Lower lobe of right lung (tissue), 2 donors: Measurements from ENCODE around the gene MT1HL1. TPM values are rescaled to one million over a fixed set of nuclear protein-coding genes. Genes with fewer than 3 reads are reported as not detected.

Source experiments
- ATAC-seq, 2 donors: fragments of 200-7000 bp; cut with Tn5 transposase; one replicate each; pipeline ENCODE4 v1.9.1; 2020 to 2022; ENCODE audit warnings: mild to moderate bottlenecking in 2 of 2, moderate library complexity in 2 of 2
- DNase-seq: peaks from one replicate; pipeline ENCODE4 v3.0.0-alpha.2; 2020
- H3K27ac ChIP-seq: fragments of 200-600 bp; one replicate; pipeline ENCODE4 v1.8.0; 2022
- H3K27me3 ChIP-seq: fragments of 200-600 bp; one replicate; pipeline ENCODE4 v1.8.0; 2022; ENCODE audit warnings: low read depth
- H3K36me3 ChIP-seq: fragments of 200-600 bp; one replicate; pipeline ENCODE4 v1.8.0; 2022; ENCODE audit warnings: mild to moderate bottlenecking
- H3K4me1 ChIP-seq: fragments of 200-600 bp; one replicate; pipeline ENCODE4 v1.8.0; 2022
- H3K4me3 ChIP-seq: fragments of 200-600 bp; one replicate; pipeline ENCODE4 v1.8.0; 2022; ENCODE audit warnings: mild to moderate bottlenecking
- H3K9me3 ChIP-seq: fragments of 200-600 bp; one replicate; pipeline ENCODE4 v1.8.0; 2022
- intact Hi-C: fragments of 100-400 bp; cut with DNase I; formaldehyde crosslinking; loops from one replicate; pipeline ENCODE4 v1.11.0; 2022
- total RNA-seq: library from RNA; stranded (reverse); fragmentation: NEBNext Ultra II Directional; extraction: Animal tissue kit (Norgen Biotek cat#: 25700); gene quantifications from one replicate; pipeline ENCODE4 v1.2.1, GENCODE V29; 2021
- TF ChIP-seq, protein P1 (sequence below): fragments of 200-600 bp; IDR thresholded peaks from one replicate; pipeline ENCODE4 v1.8.0; 2022; ENCODE audit warnings: antibody characterized with exemption, mild to moderate bottlenecking
- donor health status: DM: no; HTN: yes; CAD: no; lungs with severe emphysema.

The MT1HL1 gene
- total RNA-seq, 1 donor from 2014 or later = not detected

DNA sequence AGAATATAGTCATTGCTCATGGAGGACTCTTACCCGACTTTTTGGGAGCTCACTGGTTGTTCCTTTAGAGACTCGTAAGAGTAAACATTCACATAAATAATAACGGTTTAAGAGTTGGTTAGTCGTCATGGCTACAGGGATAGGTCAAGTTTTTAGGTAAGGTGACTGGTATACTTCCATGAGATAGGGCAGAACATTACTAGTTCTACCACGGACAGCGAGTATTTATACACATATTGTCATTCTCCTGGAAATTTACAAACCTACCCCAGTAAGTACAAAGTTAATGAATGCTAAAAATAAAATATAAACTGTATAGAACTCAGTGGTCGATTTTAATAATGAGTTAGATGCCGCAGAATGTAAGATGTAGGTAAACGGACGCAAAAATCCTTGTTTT, 36.6 kb upstream of the MT1HL1 start:
- intact Hi-C loops = no loop called here
- Histone ChIP-seq H3K4me1 (peaks cover 9% of the 10 kb centered on the region), H3K9me3 (no peaks in the 10 kb centered on the region), H3K27ac (no peak overlapping the region), H3K36me3 (no peaks in the 10 kb centered on the region), H3K27me3 (peaks cover 45% of the 10 kb centered on the region), H3K4me3 (no peak overlapping the region)
- ATAC-seq (no peak), DNase-seq (no peak)
- TF ChIP-seq, protein P1, sequence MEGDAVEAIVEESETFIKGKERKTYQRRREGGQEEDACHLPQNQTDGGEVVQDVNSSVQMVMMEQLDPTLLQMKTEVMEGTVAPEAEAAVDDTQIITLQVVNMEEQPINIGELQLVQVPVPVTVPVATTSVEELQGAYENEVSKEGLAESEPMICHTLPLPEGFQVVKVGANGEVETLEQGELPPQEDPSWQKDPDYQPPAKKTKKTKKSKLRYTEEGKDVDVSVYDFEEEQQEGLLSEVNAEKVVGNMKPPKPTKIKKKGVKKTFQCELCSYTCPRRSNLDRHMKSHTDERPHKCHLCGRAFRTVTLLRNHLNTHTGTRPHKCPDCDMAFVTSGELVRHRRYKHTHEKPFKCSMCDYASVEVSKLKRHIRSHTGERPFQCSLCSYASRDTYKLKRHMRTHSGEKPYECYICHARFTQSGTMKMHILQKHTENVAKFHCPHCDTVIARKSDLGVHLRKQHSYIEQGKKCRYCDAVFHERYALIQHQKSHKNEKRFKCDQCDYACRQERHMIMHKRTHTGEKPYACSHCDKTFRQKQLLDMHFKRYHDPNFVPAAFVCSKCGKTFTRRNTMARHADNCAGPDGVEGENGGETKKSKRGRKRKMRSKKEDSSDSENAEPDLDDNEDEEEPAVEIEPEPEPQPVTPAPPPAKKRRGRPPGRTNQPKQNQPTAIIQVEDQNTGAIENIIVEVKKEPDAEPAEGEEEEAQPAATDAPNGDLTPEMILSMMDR = no peak

DNA sequence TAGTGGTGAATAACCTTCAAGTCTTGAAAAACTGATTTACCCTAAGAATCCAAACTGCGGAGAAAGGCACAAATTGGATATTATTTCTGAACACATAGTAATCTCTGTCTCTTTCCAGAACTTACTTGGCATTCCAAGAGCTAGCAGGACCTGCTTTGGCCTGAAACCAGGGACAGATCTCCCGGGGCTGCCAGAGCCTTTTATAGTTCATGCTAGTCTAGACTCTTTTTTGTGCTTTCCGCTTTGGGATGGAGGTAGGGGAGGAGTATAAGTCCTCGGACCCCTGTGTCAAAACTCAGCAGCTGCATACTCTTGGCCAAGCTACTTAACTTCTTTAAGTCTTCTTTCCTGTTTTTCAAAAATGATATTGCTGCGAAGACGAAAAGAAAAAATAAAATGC, 34.0 kb upstream of the MT1HL1 start:
- H3K4me3 ChIP-seq = no peak overlapping the region
- peaks cover 9% of the 10 kb centered on the region for H3K4me1 ChIP-seq
- ATAC-seq (no peak), DNase-seq (no peak)
- TF ChIP-seq, protein P1 = no peak
- H3K9me3 ChIP-seq = no peaks in the 10 kb centered on the region
- no peaks in the 10 kb centered on the region for H3K36me3 ChIP-seq
- peaks cover 29% of the 10 kb centered on the region for H3K27me3 ChIP-seq
- H3K27ac ChIP-seq = no peak overlapping the region
- intact Hi-C loops = no loop called here

DNA sequence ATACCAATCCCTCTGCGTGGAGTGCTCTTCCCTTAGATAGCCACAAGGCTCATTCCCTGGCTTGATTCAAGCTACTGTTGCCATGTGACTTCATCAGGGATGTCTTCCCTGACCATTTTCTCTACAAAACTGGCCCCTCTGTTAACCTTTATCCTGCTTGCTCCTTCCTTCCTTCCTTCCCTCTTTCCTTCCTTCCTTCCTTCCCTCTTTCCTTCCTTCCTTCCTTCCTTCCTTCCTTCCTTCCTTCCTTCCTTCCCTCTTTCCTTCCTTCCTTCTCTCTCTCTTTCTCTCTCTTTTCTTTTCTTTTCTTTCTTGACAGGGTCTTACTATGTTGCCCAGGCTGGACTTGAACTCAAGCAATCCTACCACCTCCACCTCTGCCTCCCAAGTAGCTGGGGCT, 31.5 kb upstream of the MT1HL1 start:
- H3K27me3 ChIP-seq = peaks cover 5% of the 10 kb centered on the region
- intact Hi-C loops = no loop called here
- no peak overlapping the region for H3K4me3 ChIP-seq
- H3K27ac ChIP-seq = no peak overlapping the region
- H3K9me3 ChIP-seq = no peaks in the 10 kb centered on the region
- H3K36me3 ChIP-seq = no peaks in the 10 kb centered on the region
- ATAC-seq (no peak), DNase-seq (no peak)
- TF ChIP-seq, protein P1 = no peak
- H3K4me1 ChIP-seq = peaks cover 8% of the 10 kb centered on the region

DNA sequence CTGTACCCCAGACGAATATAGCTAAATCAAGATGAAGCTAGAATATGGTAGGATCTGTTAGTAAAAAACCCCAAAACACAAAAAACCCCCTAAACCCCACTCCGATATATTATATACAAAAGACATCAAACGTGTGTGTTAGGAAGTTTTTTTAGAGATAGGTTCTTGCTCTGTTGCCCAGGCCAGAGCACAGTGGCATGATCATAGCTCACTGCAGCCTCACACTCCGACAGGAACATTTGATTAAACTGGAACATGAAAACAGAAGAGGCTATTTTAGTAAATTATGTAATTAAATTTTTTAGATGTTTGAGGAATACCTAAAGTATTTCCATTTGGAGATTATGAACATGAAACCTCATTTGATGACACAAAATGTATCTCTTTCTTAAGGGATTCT, 29.6 kb upstream of the MT1HL1 start:
- intact Hi-C loops = no loop called here
- Histone ChIP-seq H3K27ac (no peak overlapping the region), H3K4me3 (no peak overlapping the region), H3K4me1 (peaks cover 8% of the 10 kb centered on the region), H3K27me3 (no peaks in the 10 kb centered on the region), H3K36me3 (no peaks in the 10 kb centered on the region), H3K9me3 (no peaks in the 10 kb centered on the region)
- no peak for ATAC-seq
- TF ChIP-seq, protein P1 = no peak
- DNase-seq = no peak

DNA sequence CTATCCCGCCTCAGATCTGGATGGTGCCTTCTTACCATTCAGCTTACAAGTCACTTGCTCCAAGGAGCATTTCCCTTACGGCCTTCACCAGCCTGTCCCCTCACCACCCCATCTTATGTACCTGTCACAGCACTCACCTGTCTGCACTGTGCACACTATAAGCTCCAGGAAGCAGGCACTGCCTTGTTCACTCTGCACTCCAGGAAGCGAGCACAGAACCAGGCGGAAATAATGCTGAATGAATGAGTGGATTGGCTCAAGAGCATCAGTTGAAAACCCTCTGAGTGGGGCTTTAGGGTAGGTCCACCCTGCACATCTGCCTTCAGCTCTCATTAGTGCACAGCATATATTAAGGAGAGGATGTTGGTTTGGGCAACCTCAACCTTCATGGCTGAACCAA, 28.8 kb upstream of the MT1HL1 start:
- no peak overlapping the region for H3K27ac ChIP-seq
- no peak for ATAC-seq

More for the DNA sequence above, 28.8 kb upstream of the MT1HL1 start:
- TF ChIP-seq, protein P1 = no peak
- DNase-seq = no peak
- Histone ChIP-seq H3K36me3 (no peaks in the 10 kb centered on the region), H3K4me1 (peaks cover 8% of the 10 kb centered on the region), H3K9me3 (no peaks in the 10 kb centered on the region), H3K27me3 (no peaks in the 10 kb centered on the region), H3K4me3 (no peak overlapping the region)
- intact Hi-C loops = no loop called here
